ENCODE results near the gene ADAMTS13. TPM values are rescaled to one million over a fixed set of nuclear protein-coding genes. Genes with fewer than 3 reads are reported as not detected.

ADAMTS13 gene
- total RNA-seq, 1 donor from 2014 or later: 0.53 TPM

- H3K36me3 ChIP-seq (ENCODE audit: control insufficient read depth, insufficient read depth, low read length): no peaks in the 10 kb centered on the region
- peaks cover 3% of the 10 kb centered on the region for H3K27me3 ChIP-seq (ENCODE audit: control insufficient read depth, insufficient read depth, low read length)
- no peak for DNase-seq (ENCODE audit: low read depth)
- no peak for FAIRE-seq
- TF ChIP-seq, protein P1, sequence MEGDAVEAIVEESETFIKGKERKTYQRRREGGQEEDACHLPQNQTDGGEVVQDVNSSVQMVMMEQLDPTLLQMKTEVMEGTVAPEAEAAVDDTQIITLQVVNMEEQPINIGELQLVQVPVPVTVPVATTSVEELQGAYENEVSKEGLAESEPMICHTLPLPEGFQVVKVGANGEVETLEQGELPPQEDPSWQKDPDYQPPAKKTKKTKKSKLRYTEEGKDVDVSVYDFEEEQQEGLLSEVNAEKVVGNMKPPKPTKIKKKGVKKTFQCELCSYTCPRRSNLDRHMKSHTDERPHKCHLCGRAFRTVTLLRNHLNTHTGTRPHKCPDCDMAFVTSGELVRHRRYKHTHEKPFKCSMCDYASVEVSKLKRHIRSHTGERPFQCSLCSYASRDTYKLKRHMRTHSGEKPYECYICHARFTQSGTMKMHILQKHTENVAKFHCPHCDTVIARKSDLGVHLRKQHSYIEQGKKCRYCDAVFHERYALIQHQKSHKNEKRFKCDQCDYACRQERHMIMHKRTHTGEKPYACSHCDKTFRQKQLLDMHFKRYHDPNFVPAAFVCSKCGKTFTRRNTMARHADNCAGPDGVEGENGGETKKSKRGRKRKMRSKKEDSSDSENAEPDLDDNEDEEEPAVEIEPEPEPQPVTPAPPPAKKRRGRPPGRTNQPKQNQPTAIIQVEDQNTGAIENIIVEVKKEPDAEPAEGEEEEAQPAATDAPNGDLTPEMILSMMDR (IDR thresholded peaks at IDR 0.05; ENCODE audit: insufficient read depth, low read length, severe bottlenecking): no peak
- no peak overlapping the region for H3K4me3 ChIP-seq (ENCODE audit: low read depth, low read length)
Measured at GRCh38 chr9:133506653-133507038, 84.5 kb downstream of the ADAMTS13 start.

DNA sequence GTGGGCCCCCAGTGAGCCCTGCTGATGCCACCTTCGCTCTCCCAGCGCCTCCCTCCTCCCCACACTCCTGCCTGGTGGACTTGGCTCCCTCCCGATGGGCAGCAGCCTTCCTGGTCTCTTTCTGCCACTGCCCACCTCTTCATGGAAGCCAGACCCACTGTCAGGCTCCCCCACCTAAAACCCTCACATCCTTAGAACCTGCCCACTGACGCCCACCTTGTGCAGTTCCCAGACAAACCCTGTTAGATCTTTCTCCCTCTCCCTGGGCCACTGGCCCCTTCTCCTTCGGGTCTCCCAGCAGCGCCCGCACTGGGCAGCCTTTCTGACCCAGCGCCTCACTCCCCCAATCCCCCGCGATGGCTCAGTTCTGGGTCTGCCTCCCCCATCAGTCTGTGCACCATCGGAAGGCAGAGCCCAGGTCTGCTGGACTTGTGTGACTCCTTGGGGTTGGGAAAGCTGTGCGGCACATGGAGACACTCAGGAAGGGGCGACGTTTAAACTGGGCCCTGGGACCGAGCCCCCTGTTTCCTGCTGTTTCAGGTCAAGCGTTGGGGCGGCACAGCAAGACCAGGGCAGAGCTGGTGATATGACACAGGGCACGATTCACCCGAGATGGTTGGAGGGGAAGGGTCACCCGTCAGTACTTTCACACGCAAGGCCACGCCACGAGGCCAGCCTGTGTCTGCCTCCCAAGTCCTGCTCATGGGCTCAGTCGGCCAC is 85.2 kb downstream of the ADAMTS13 start:
- H3K36me3 ChIP-seq (ENCODE audit: control insufficient read depth, insufficient read depth, low read length): no peaks in the 10 kb centered on the region
- DNase-seq (ENCODE audit: low read depth) (no peak), FAIRE-seq (no peak)
- peaks cover 3% of the 10 kb centered on the region for H3K27me3 ChIP-seq (ENCODE audit: control insufficient read depth, insufficient read depth, low read length)
- no peak overlapping the region for H3K4me3 ChIP-seq (ENCODE audit: low read depth, low read length)
- TF ChIP-seq, protein P1 (IDR thresholded peaks at IDR 0.05; ENCODE audit: insufficient read depth, low read length, severe bottlenecking): no peak

GRCh38 chr9:133508046-133508445 is 85.9 kb downstream of the ADAMTS13 start:
- H3K4me3 ChIP-seq (ENCODE audit: low read depth, low read length): no peak overlapping the region
- no peaks in the 10 kb centered on the region for H3K36me3 ChIP-seq (ENCODE audit: control insufficient read depth, insufficient read depth, low read length)
- H3K27me3 ChIP-seq (ENCODE audit: control insufficient read depth, insufficient read depth, low read length): peaks cover 3% of the 10 kb centered on the region
- TF ChIP-seq, protein P1 (IDR thresholded peaks at IDR 0.05; ENCODE audit: insufficient read depth, low read length, severe bottlenecking): no peak
- FAIRE-seq (peak; percentile 80), DNase-seq (ENCODE audit: low read depth) (no peak)

Other genes starting within 250 kb of the ADAMTS13 start
- not detected in 2 replicates for gene OBP2B, start 213.1 kb upstream of the ADAMTS13 start, total RNA-seq
- gene ABO, start 147.2 kb upstream of the ADAMTS13 start, total RNA-seq: 1.8 and 1.9 TPM in 2 replicates
- gene SURF6, start 86.2 kb upstream of the ADAMTS13 start, total RNA-seq: 9.0 and 11.1 TPM in 2 replicates
- gene MED22, start 74.2 kb upstream of the ADAMTS13 start, total RNA-seq: 17.5 and 21.3 TPM in 2 replicates
- gene RPL7A, start 74.1 kb upstream of the ADAMTS13 start, total RNA-seq: 2,200 and 3,023 TPM in 2 replicates
- 23.4 and 44.5 TPM in 2 replicates for gene SURF1, start 65.9 kb upstream of the ADAMTS13 start, total RNA-seq
- 46.6 and 51.3 TPM in 2 replicates for gene SURF2, start 65.8 kb upstream of the ADAMTS13 start, total RNA-seq
- 269 and 295 TPM in 2 replicates for gene SURF4, start 46.3 kb upstream of the ADAMTS13 start, total RNA-seq
- under 0.01 and 0.38 TPM in 2 replicates for gene STKLD1, start 46.0 kb upstream of the ADAMTS13 start, total RNA-seq
- 13.7 and 15.5 TPM in 2 replicates for gene REXO4, start 4.4 kb upstream of the ADAMTS13 start, total RNA-seq
- gene CACFD1, start 37.6 kb downstream of the ADAMTS13 start, total RNA-seq: 5.5 and 9.2 TPM in 2 replicates
- gene SLC2A6, start 56.7 kb downstream of the ADAMTS13 start, total RNA-seq: 2.6 and 2.9 TPM in 2 replicates
- not detected in 2 replicates for gene MYMK, start 102.6 kb downstream of the ADAMTS13 start, total RNA-seq
- gene ADAMTSL2, start 112.3 kb downstream of the ADAMTS13 start, total RNA-seq: not detected in 2 replicates
- gene FAM163B, start 187.0 kb downstream of the ADAMTS13 start, total RNA-seq: not detected in 2 replicates
- gene DBH, start 214.0 kb downstream of the ADAMTS13 start, total RNA-seq: not detected in 2 replicates